GM18505 (cell line): Measurements from ENCODE around the gene MAP3K5.
"Not testable (repeated sequence)": the region's sequence is repeated elsewhere in the genome, so short reads cannot be mapped to it uniquely, and the experiment has no call there.

Experiments
- ATAC-seq: cut with Tn5 transposase; IDR thresholded peaks from one replicate; pipeline ENCODE4 v1.9.1; 2021; ENCODE audit not compliant: unreplicated experiment
- POLR2A ChIP-seq: IDR thresholded peaks from 4 replicates; pipeline ENCODE4 v1.6.1; 2011; ENCODE audit warnings: borderline replicate concordance; ENCODE audit not compliant: insufficient read depth, insufficient read length; ENCODE audit errors: extremely low read depth

MAP3K5 gene

GRCh38 chr6:136709429-136709828, 82.8 kb downstream of the MAP3K5 start:
- no peak for TF ChIP-seq POLR2A
- no peak for ATAC-seq

DNA sequence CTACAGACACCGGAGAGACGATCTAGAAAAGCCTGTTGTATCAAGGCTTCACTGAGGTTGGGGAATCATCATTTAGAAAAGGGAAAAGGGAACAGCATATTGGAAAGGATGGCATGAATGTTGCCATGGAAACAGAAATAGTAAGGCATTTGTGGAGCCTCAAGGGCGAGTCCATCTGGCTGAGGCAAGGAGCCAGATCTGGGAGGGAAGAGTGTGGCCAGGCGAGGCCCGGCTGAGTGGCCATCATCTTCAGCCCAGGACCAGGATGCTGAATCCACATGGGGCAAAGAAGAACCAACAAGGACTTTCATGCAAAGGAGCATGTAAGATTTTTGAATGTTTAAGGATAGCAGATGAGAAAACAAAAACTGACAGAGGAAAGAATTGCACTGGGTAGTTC, 85.8 kb downstream of the MAP3K5 start:
- TF ChIP-seq POLR2A = no peak
- no peak for ATAC-seq

DNA sequence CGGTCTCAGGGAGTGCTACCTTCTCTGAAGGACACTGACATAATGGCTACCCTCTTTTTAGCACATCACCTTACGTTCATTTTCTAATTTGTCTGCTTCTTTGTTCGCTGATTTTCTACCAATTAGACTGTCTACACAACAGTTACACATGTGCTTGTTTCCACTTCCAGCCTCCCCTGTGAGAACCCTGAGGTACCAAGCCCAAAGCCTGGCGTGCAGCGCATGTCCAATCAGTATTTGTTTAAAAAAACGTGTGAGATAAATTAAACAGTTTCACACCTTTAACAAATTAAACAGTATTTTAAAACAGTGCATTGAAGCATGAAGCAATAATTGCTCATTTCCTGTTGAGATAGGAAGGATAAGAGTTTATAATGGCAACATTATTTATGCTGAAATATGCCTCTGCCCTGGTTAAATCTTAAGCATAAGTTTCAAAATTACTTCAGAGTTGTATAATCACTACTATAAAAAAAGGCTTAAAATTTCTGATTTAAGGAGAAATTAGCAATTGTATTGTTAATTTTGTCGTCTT, 88.9 kb downstream of the MAP3K5 start:
- TF ChIP-seq POLR2A = no peak
- no peak for ATAC-seq

- ATAC-seq = no peak
- no peak for TF ChIP-seq POLR2A
Observed at GRCh38 chr6:136701045-136701444, 91.2 kb downstream of the MAP3K5 start.

DNA sequence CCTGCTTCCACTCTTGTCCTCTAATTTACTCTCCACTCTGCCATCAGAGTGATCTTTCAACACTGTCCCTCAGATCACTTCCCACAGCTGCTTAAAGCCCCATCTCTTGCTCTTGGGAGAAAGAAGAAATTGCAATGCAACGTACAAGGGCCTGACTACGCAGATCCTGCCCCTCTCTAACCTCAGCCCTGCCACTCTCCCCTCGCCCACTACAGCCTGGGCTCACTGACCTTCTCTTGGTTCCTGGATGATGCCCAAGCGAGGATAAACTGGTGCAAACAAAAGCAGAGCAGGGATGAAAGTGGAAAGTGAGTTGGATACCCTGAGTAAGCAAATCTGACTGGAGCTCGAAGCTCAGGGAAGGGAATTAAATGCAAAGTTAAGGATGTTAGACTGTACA, 92.9 kb downstream of the MAP3K5 start:
- no peak for TF ChIP-seq POLR2A
- ATAC-seq = no peak

DNA sequence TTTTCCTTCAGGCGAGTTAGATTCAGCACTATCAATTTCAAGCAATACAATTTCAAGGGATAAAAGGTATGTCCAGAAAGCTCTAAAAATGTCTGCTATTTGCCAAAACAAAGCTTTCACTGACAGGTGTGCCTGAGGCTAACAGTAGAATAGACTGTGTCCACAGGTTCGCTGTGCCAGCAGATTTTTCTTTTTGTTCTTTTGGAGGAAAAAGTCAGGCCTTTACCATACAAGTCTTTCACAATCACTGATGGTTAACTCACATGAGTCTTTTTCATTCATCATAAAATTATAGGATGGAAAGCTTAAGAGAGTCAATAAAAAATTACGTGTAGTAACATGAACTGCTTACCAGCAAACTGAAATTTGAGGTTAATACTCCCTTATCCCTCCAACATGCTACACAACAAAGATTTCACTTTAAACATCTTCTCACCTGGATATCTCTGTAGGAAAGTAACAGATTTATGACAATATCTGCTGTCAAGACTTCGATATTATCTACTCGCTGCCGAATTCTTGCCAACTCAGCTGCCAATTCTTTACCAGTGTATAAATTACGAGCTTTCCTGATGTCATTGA, 95.4 kb downstream of the MAP3K5 start:
- TF ChIP-seq POLR2A = no peak
- no peak for ATAC-seq

DNA sequence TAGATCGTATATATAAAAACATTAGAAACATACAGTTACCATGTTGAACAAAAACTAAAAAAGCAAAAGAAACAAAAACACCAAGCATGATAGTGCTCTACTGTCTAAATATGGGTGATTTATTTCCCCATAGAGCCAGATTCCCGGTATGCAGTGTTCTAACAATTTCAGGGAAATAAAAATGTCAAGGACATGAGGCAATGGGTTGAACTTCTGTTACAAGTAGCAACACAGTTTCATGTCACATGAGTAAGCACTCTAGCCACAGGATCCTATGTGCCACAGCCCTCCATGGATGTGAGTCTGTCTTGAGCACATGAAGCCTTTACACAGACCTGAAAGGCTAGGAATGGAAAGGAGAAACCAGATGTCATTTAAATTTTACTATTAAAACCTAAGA, 96.0 kb downstream of the MAP3K5 start:
- ATAC-seq = no peak
- no peak for TF ChIP-seq POLR2A

GRCh38 chr6:136695412-136695811, 96.9 kb downstream of the MAP3K5 start:
- no peak for ATAC-seq
- no peak for TF ChIP-seq POLR2A

DNA sequence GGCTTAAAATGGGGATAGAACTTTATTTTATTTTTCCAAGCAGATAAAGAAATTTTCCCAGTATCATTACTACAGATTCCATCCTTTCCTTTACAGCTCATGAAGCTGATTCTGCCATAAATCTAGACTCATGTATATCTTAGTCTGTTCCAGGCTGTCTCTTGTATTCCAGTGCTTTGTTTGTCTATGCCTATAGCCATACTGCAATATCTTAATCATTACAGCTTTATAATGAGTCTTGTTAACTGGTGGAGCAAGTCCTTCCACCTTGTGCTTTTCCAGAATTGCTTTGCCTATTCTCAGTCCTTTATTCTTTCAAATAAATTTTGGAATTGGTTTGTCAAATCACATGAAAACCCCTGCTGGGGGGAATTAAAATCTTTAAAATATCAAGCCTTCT, 99.2 kb downstream of the MAP3K5 start:
- no peak for ATAC-seq
- no peak for TF ChIP-seq POLR2A

GRCh38 chr6:136687894-136688293, 104.4 kb downstream of the MAP3K5 start:
- not testable (repeated sequence) for ATAC-seq

- no peak for ATAC-seq
- TF ChIP-seq POLR2A = no peak
Observed at GRCh38 chr6:136685540-136686108, 106.7 kb downstream of the MAP3K5 start.

GRCh38 chr6:136684466-136684865, 107.8 kb downstream of the MAP3K5 start:
- ATAC-seq = no peak
- TF ChIP-seq POLR2A = no peak

- no peak for ATAC-seq
Observed at GRCh38 chr6:136683209-136683941, 108.9 kb downstream of the MAP3K5 start.

DNA sequence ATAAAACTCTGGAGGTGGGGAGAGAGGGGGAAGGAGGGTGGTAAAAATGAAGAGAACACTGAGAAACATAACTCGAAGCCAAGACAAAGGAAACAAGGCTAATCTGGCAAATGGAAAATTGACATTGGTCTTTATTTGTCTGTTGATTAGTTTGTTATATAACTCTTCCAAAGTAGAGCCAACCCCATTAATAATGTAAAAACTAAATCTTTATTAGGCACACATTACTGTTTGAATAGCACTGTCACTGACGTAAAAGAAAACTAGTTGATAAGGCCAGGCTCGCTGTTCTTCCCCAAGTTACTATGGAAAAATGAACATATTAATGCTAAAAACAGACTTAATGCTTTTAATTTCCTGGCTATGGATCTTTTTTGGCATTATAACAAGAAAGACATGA, 110.0 kb downstream of the MAP3K5 start:
- TF ChIP-seq POLR2A = no peak
- no peak for ATAC-seq

More at GRCh38 chr6:136683209-136683941, 108.9 kb downstream of the MAP3K5 start:
- TF ChIP-seq POLR2A = no peak
